ENCODE results near the gene GTPBP3.
A peak's percentile ranks its signal among the peaks of the same experiment; 100 is the strongest.

The GTPBP3 gene

GRCh38 chr19:17391371-17392151, 54.2 kb downstream of the GTPBP3 start:
- H3K36me3 ChIP-seq (ENCODE audit: control insufficient read depth, insufficient read depth, low read length) = no peaks in the 10 kb centered on the region
- H3K4me3 ChIP-seq (ENCODE audit: extremely low read depth, insufficient read depth, low read length, poor library complexity, severe bottlenecking) = peak overlapping the region; percentile 53
- peaks cover 5% of the 10 kb centered on the region for H3K4me1 ChIP-seq (ENCODE audit: control insufficient read depth, insufficient read depth, low read length, poor library complexity, severe bottlenecking)
- H3K9me3 ChIP-seq (ENCODE audit: control insufficient read depth, low read length) = peaks cover 18% of the 10 kb centered on the region
- H3K27ac ChIP-seq (ENCODE audit: low read depth, low read length, severe bottlenecking) = no peak overlapping the region
- 21 to 32% methylated on average over 14 to 20 of the region's 26 CpGs for WGBS, 2 experiments (ENCODE audit: insufficient coverage in 2 of 2)
